Activated CD8-positive, alpha-beta memory T cell treated with anti-CD3 and anti-CD28 coated beads, Interleukin-2, amount 50 U/mL, for 48 hours (primary cell): ENCODE results near the gene TNFRSF6B.
"Not testable (repeated sequence)": the region's sequence is repeated elsewhere in the genome, so short reads cannot be mapped to it uniquely, and the experiment has no call there.

Experiments
- DNase-seq: peaks from one replicate; pipeline ENCODE4 v3.0.0-alpha.2; 2020

The TNFRSF6B gene

DNA sequence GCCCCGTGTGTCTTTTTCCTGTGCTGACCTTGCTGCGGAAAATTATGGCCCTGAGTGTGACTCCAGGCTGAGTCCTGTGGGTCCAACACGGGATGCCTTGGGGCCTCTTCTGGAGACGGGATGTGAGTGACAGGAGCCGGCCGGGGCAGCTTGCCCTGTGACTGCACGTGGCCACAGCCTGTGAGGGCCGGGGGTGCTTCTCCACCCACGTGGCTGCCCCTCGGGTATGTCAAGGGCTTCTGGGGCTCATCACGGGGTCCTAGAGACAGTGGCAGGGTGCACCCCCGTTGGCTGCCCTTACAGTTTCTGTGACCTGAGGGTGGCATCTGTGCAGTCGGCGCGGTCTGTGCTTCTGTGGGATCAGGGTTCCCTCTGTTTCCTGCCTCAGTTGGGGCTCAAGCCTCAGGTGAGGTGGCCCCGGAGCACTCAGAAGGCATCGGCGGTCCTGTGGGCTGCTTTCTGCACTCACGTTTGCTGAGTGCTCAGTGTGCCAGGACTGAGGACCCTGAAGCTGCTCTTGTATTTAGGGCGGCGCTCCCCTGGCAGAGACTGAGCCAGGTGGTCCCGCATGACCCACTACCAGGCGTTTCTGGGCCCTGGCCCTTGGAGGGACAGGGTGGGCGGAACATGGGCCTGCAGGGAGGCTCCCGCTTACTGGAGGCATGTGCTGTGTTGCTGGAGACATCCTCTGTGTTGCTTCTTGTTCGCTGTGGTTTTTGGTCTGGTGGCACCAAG lies 33.0 kb upstream of the TNFRSF6B start:
- DNase-seq = no peak

DNA sequence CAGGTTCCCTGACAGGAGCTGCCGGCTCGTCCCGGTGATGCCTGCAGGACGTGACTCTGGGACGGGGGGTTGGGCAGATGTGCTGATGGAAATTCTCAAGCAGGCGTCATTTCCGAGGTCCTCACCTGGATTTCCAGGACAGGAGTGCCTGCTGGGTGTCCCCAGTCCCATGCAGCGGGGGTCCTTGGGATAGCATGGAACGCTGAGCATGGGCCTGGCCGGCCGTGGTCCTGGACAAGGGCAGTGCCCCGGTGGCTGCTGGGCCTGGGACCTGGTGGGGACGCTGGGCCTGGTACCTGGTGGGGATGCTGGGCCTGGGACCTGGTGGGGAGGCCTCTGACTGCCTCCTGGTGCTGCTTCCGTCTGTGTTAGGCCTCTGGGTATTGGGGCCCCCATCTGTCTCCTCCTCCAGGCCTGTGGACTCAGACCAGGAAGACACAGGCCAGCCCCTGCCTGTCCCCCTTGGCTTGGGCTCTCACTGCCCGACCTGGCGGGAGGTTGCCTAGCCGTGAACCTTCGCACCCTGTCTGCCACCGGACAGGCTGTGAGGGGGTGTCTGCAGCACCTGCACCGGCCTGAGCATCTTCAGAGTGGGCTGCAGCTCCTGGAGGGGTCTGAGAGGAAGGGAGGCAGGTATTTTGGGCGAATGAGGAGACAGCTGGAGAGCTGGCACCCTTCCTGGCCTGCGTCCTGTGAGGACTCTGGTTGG lies 32.2 kb upstream of the TNFRSF6B start:
- no peak for DNase-seq

- DNase-seq = no peak
Measured at GRCh38 chr20:63664861-63665594, 31.4 kb upstream of the TNFRSF6B start.

DNA sequence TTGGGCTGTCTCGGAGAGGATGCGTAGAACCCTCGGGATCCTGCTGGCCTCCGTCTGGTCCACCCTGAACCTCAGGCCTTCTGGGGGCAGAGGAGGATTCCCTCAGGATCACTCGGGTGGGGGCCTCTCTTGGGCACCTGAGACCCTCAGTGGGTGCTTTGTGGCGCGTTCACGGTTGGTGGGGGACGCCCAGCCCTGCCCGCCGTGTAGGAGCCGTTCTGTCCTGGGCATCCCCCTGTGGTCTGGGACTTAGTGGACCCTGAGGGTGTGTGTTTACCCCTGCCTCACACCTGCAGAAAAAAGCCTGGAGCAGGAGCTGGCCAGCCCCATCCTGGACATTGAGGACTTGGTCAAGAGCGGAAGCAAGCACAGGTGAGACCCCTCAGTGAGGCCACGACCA lies 30.7 kb upstream of the TNFRSF6B start:
- DNase-seq = no peak

DNA sequence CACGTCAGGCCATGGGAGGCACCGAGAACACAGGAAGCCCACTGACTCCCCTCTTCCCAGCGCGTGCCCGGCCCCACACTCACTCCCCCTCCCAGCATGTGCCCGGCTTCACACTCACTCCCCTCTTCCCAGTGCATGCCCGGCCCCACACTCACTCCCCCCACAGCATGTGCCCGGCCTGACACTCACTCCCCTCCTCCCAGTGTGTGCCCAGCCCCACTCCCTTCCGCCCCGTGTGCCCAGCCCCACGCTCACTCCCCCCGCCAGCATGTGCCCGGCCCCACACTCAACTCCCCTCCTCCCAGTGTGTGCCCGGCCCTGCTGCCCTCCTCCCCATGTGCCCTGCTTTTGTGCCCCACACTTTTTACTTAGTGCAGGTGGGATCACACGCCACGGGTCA lies 28.6 kb upstream of the TNFRSF6B start:
- no peak for DNase-seq

GRCh38 chr20:63668351-63668750 lies 28.1 kb upstream of the TNFRSF6B start:
- DNase-seq = no peak

- DNase-seq = not testable (repeated sequence)
Measured at GRCh38 chr20:63671695-63672094, 24.8 kb upstream of the TNFRSF6B start.

DNA sequence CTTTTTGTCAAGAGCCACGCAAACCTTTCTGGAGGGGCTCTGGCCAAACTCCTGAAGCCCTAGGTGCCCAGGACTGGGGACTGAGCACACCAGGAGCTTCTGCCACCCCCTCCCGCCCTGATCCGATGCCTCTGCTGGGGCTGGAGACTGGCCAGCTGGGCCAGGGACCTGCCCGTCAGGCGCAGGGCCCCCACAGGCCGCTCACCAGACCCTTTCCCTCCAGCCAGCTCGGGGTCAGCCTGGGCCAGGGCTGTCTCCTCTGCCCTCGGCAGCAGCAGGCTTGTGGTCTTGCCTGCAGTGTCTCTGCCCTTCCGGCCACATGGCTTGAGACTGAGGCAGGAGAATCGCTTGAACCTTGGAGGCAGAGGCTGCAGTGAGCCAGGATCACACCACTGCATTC lies 23.8 kb upstream of the TNFRSF6B start:
- DNase-seq = no peak

GRCh38 chr20:63673951-63674350 lies 22.5 kb upstream of the TNFRSF6B start:
- no peak for DNase-seq

DNA sequence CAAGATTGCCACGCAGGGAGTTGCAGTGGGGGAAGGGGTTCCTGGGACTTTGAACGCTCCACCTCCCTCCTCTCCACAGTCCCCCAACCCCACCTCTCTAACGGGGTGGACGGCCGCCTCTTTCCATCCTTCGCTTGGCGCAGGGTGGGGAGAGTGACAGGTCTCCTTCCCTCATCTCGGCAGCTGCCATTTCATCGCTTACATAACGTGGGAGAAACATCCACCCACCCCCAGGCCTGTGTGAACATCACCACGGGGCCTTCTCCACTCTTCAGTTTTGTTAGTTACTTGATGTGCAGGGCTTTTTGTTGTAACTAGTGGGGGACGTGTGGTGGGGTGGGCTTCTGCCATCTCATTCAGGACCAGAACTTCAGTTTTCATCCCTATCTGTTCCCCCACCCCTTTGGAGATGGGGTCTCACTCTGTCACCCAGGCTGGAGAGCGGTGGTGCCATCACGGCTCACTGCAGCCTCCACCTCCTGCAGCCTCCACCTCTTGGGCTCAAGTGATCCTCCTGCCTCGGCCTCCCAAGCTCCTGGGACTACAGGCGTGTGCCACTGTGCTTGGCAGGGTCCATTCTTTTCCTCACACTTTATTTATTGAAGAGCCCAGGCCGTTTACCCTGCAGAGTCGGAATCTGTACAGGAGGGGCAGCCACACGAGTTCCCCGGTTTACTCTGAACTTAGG lies 20.6 kb upstream of the TNFRSF6B start:
- no peak for DNase-seq

DNA sequence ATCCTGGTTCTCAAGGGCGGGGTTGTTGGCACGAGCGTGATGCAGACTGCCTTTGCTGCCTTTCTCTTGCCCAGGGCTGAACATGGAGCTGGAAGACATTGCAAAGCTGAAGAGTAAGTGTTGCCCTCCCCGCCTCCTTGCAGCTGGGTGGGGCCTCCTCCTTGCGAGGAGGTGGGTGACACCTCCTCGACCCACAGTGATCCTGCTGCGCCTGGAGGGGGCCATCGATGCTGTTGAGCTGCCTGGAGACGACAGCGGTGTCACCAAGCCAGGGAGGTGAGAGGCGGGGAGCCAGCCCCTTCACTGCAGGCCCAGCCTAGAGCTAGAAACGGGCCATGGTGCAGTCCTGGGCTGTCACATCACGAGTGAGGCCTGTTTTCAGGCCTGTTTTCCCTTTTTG lies 18.4 kb upstream of the TNFRSF6B start:
- no peak for DNase-seq

DNA sequence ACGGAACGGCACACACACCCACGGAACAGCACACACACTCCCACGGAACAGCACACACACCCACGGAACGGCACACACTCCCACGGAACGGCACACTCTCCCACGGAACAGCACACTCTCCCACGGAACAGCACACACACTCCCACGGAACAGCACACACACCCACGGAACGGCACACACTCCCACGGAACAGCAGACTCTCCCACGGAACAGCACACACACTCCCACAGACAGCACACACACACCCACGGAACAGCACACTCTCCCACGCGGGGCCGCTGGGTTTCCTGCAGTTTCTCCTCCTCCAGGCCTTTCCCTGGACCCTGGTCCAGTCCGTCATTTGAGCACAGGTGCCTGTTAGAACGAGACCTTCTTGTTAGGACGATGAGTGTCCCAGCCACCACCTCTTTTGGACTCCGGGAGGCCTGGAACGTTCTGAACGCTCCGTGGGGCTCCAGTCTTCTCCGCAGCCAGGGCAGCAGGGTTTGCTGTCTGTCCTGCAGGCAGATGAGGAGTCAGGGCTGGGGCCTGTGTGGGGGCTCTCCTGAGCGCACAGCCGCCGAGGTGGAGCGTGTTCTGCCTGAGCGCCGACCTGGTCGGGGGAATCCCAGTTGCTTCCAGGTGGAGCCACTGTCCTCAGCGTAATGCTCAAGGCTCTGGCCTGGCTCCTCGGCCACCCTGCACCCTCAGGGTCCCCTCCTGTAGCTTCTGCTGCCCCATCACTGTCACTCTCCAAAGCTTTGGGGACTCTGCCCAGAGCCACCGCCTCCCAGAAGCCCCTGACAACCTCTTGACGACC lies 17.6 kb upstream of the TNFRSF6B start:
- no peak for DNase-seq

- no peak for DNase-seq
Measured at GRCh38 chr20:63679799-63680305, 16.6 kb upstream of the TNFRSF6B start.

GRCh38 chr20:63680427-63680826 lies 16.0 kb upstream of the TNFRSF6B start:
- no peak for DNase-seq

DNA sequence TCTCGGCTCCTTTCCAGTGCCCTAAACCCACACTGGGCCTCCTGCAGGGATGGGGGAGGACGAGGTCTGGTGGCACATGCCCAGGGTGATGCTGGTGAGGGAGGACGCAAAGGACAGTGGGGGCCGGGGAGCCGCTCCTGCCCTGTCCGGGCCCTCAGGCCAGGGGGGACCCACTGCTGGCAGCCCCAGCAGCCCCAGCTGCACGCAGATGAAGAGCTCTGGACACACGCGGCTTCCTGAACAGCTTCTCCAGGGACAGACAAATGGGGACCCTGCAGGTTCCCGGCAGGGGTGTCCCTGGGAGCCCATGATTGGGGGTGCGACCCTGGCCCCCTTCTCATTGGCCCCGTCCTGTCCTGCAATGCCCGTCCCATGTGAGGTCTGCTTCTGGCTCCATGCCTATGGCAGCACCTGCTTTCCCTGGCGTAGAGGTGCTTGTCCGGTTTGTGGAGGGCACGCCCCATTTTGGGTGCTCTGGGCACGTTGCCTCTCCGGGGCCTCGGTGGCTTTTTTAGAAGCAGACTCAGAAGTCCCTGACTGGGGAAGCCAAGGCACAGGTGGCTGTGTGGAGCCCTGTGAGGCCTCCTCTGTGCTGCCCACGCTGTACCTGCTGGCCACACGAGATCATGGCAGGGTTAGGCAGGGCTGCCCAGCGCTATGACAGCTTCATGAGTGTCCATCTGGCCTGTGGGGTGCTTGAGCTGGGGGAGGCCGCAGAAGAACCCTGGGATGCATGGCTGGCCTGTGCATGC lies 15.4 kb upstream of the TNFRSF6B start:
- no peak for DNase-seq

DNA sequence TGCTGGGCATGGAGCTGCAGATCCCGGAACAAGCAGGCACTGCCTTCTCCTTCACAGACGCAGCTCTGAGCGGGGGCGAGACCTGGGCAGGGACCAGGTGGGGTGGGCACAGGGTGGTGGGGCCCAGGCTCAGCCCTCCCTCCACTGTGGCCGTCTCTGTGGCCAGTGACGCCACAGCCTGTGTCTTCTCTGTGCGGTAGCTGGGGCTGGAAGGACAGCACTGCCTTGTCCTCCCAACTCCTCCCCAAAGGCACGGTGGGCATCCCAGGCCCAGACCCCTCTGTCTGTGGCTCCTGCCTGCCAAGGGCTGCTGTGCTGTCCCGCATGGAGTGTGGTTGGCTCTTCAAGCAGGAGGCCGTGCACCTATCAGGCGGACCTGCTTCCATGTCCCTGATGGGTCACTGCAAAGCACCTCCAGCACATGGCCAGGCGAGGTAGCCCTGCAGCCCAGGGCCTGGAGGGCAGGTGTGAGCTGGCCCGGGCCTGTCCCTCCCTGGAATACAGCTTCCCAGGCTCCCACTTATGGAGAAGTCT lies 14.8 kb upstream of the TNFRSF6B start:
- DNase-seq = no peak

- DNase-seq = no peak
Measured at GRCh38 chr20:63682384-63683139, 13.9 kb upstream of the TNFRSF6B start.

- no peak for DNase-seq
Measured at GRCh38 chr20:63685269-63686026, 11.0 kb upstream of the TNFRSF6B start.

GRCh38 chr20:63686094-63686491 lies 10.4 kb upstream of the TNFRSF6B start:
- DNase-seq = no peak
